Liver (tissue), 9 donors: Measurements from ENCODE around the gene PATJ. TPM values are rescaled to one million over a fixed set of nuclear protein-coding genes. Genes with fewer than 3 reads are reported as not detected.
"Not testable (repeated sequence)": the region's sequence is repeated elsewhere in the genome, so short reads cannot be mapped to it uniquely, and the experiment has no call there.

Source experiments
- DNase-seq: peaks from one replicate; pipeline ENCODE4 v3.0.0-alpha.2; 2017; ENCODE audit warnings: low spot score
- H3K27ac ChIP-seq, 2 donors: one replicate each; pipeline ENCODE4 v1.7.0; 2013; ENCODE audit warnings: inconsistent platforms in 2 of 2, low read length in 2 of 2, control low read depth in 1 of 2, low read depth in 1 of 2, mild to moderate bottlenecking in 1 of 2
- H3K27me3 ChIP-seq, 4 donors: one replicate each; pipeline versions ENCODE4 v1.6.1 to v1.7.0; 2013; ENCODE audit warnings: low read length in 3 of 4, inconsistent platforms in 1 of 4, mild to moderate bottlenecking in 1 of 4, moderate library complexity in 1 of 4; ENCODE audit not compliant: control insufficient read depth in 4 of 4, insufficient read depth in 4 of 4
- H3K36me3 ChIP-seq, 4 donors: one replicate each; pipeline versions ENCODE4 v1.6.1 to v1.7.0; 2013; ENCODE audit warnings: low read length in 3 of 4, mild to moderate bottlenecking in 3 of 4, low read depth in 1 of 4, moderate library complexity in 1 of 4; ENCODE audit not compliant: control insufficient read depth in 4 of 4, insufficient read depth in 3 of 4
- H3K4me1 ChIP-seq, 4 donors: one replicate each; pipeline versions ENCODE4 v1.6.1 to v1.7.0; 2013; ENCODE audit warnings: low read length in 3 of 4, mild to moderate bottlenecking in 3 of 4, moderate library complexity in 1 of 4; ENCODE audit not compliant: control insufficient read depth in 4 of 4, insufficient read depth in 4 of 4
- H3K4me3 ChIP-seq, 3 donors: one replicate each; pipeline versions ENCODE4 v1.6.1 to v1.7.0; 2013; ENCODE audit warnings: low read length in 3 of 3, control low read depth in 1 of 3, low read depth in 1 of 3, mild to moderate bottlenecking in 1 of 3
- H3K9ac ChIP-seq, 2 donors: one replicate each; pipeline ENCODE4 v1.7.0; 2013; ENCODE audit warnings: low read length in 2 of 2, mild to moderate bottlenecking in 2 of 2, moderate library complexity in 2 of 2, control low read depth in 1 of 2, low read depth in 1 of 2
- H3K9me3 ChIP-seq, 4 donors: one replicate each; pipeline versions ENCODE4 v1.6.1 to v1.7.0; 2013; ENCODE audit warnings: low read length in 3 of 4; ENCODE audit not compliant: control insufficient read depth in 4 of 4
- ATF3 ChIP-seq: IDR thresholded peaks from 2 replicates; pipeline ENCODE4 v1.6.1; 2016; ENCODE audit warnings: antibody characterized with exemption
- EGR1 ChIP-seq, 2 donors: IDR thresholded peaks; 2 replicates each; pipeline ENCODE4 v1.6.1; 2016 to 2018; ENCODE audit warnings: antibody characterized with exemption in 2 of 2, low read depth in 2 of 2
- FOXA2 ChIP-seq: IDR thresholded peaks from 2 replicates; pipeline ENCODE4 v1.6.1; 2016; ENCODE audit warnings: antibody characterized with exemption
- GABPA ChIP-seq, 2 donors: IDR thresholded peaks in 1 of 2; conservative IDR thresholded peaks in 1 of 2; 2 replicates each; pipeline ENCODE4 v1.6.1; 2016; ENCODE audit warnings: antibody characterized with exemption in 2 of 2, mild to moderate bottlenecking in 1 of 2, moderate library complexity in 1 of 2
- HNF4G ChIP-seq: IDR thresholded peaks from 2 replicates; pipeline ENCODE4 v1.6.1; 2016; ENCODE audit warnings: antibody characterized with exemption
- JUND ChIP-seq, 2 donors: IDR thresholded peaks; 2 replicates each; pipeline ENCODE4 v1.6.1; 2016; ENCODE audit warnings: antibody characterized with exemption in 2 of 2
- MAX ChIP-seq: IDR thresholded peaks from 2 replicates; pipeline ENCODE4 v1.6.1; 2016; ENCODE audit warnings: antibody characterized with exemption
- NR2F2 ChIP-seq: IDR thresholded peaks from 2 replicates; pipeline ENCODE4 v1.6.1; 2016; ENCODE audit warnings: antibody characterized with exemption
- RAD21 ChIP-seq, 2 donors: IDR thresholded peaks; 2 replicates each; pipeline ENCODE4 v1.6.1; 2016; ENCODE audit warnings: antibody characterized with exemption in 2 of 2, mild to moderate bottlenecking in 2 of 2
- REST ChIP-seq: IDR thresholded peaks from 2 replicates; pipeline ENCODE4 v1.6.1; 2016; ENCODE audit warnings: antibody characterized with exemption, mild to moderate bottlenecking
- RXRA ChIP-seq, 2 donors: IDR thresholded peaks; 2 replicates each; pipeline ENCODE4 v1.6.1; 2017 to 2018; ENCODE audit warnings: antibody characterized with exemption in 2 of 2, mild to moderate bottlenecking in 1 of 2
- SP1 ChIP-seq: IDR thresholded peaks from 2 replicates; pipeline ENCODE4 v1.6.1; 2018; ENCODE audit warnings: antibody characterized with exemption, mild to moderate bottlenecking
- TAF1 ChIP-seq: conservative IDR thresholded peaks from 2 replicates; pipeline ENCODE4 v1.6.1; 2016; ENCODE audit warnings: antibody characterized with exemption, mild to moderate bottlenecking
- YY1 ChIP-seq: IDR thresholded peaks from 2 replicates; pipeline ENCODE4 v1.6.1; 2016; ENCODE audit warnings: antibody characterized with exemption, mild to moderate bottlenecking
- ZBTB33 ChIP-seq: IDR thresholded peaks from 2 replicates; pipeline ENCODE4 v1.6.1; 2016; ENCODE audit warnings: antibody characterized with exemption
- WGBS: extraction: QIAGEN DNeasy Blood & Tissue Kit; methylation state at CpG from one replicate; pipeline ENCODE4 v1.1.7; 2013; 5-methylcytosine and 5-hydroxymethylcytosine counted together
- polyA plus RNA-seq, 2 donors: library from polyadenylated mRNA; stranded (reverse) in 1 of 2; unstranded in 1 of 2; fragments of 200-250 nt in 1 of 2; fragments of >200 nt in 1 of 2; fragmentation: Nextera tagmentation in 1 of 2; extraction: Ambion mirVana in 1 of 2; gene quantifications; one replicate each; pipeline versions ENCODE4 v1.2.1 to v1.2.3, GENCODE V29; 2013 to 2015
- total RNA-seq, 2 donors: library from RNA; depleted of rRNA; stranded (reverse); fragments of >200 nt; gene quantifications; one replicate each; pipeline ENCODE4 v1.2.3, GENCODE V29; 2014
- donor health status: healthy.
- donor health status: healthy.
- donor health status: healthy.
- donor health status: healthy.
- donor health status: healthy.

The PATJ gene
- total and polyA plus RNA-seq, 4 donors, result 5.7 to 29.8 (median 9.0) TPM

- Histone ChIP-seq H3K27me3 (no peaks in the 10 kb centered on the region), H3K4me1 (no peaks in the 10 kb centered on the region), H3K9me3 (no peaks in the 10 kb centered on the region), H3K4me3 (no peak overlapping the region), H3K9ac (no peak overlapping the region), H3K36me3 (no peaks in the 10 kb centered on the region), H3K27ac (no peak overlapping the region)
- no peak for TF ChIP-seq TAF1
- no peak for TF ChIP-seq YY1
- TF ChIP-seq ATF3, result no peak
- no peak for TF ChIP-seq RAD21 (IDR thresholded peaks at IDR 0.05)
- TF ChIP-seq JUND (IDR thresholded peaks at IDR 0.05), result no peak
- no peak for TF ChIP-seq GABPA (IDR thresholded peaks at IDR 0.05 in 1 of 2, conservative IDR thresholded peaks at IDR 0.05 in 1 of 2)
- TF ChIP-seq REST, result no peak
- no peak for TF ChIP-seq EGR1 (IDR thresholded peaks at IDR 0.05; ENCODE audit: low read depth in 2 of 2)
- TF ChIP-seq FOXA2, result no peak
- no peak for TF ChIP-seq NR2F2
- no peak for DNase-seq
- WGBS, result 98% methylated on average over 3 of the region's 3 CpGs
Measured at GRCh38 chr1:61962631-61963030, 220.4 kb downstream of the PATJ start.

- not testable (repeated sequence) for H3K4me3 ChIP-seq, H3K4me1 ChIP-seq, H3K36me3 ChIP-seq, H3K27me3 ChIP-seq, H3K9me3 ChIP-seq, H3K27ac ChIP-seq, DNase-seq, H3K9ac ChIP-seq
- 87% methylated on average over 9 of the region's 9 CpGs for WGBS
Measured at GRCh38 chr1:61966450-61967225, 224.4 kb downstream of the PATJ start.

- no peak overlapping the region for H3K4me3 ChIP-seq
- H3K9me3 ChIP-seq, result no peaks in the 10 kb centered on the region
- no peak overlapping the region for H3K27ac ChIP-seq
- 64% methylated on average over 3 of the region's 3 CpGs for WGBS
- no peak overlapping the region for H3K9ac ChIP-seq
- H3K27me3 ChIP-seq, result no peaks in the 10 kb centered on the region
- TF ChIP-seq RAD21 (IDR thresholded peaks at IDR 0.05), result no peak
- no peak for TF ChIP-seq YY1
- TF ChIP-seq EGR1 (IDR thresholded peaks at IDR 0.05; ENCODE audit: low read depth in 2 of 2), result no peak
- no peak for TF ChIP-seq MAX
- no peak for TF ChIP-seq ZBTB33
- TF ChIP-seq GABPA (IDR thresholded peaks at IDR 0.05 in 1 of 2, conservative IDR thresholded peaks at IDR 0.05 in 1 of 2), result no peak
- no peak for TF ChIP-seq REST
- TF ChIP-seq HNF4G, result no peak
- TF ChIP-seq RXRA (IDR thresholded peaks at IDR 0.05), result no peak
- TF ChIP-seq SP1, result no peak
- no peak for TF ChIP-seq ATF3
- no peak for TF ChIP-seq TAF1
- TF ChIP-seq JUND (IDR thresholded peaks at IDR 0.05), result no peak
- TF ChIP-seq NR2F2, result no peak
- no peaks in the 10 kb centered on the region for H3K36me3 ChIP-seq
- no peak for DNase-seq
- H3K4me1 ChIP-seq, result peaks cover 0 to 3% (median 1%) of the 10 kb centered on the region in 4 donors
Measured at GRCh38 chr1:61967750-61968149, 225.5 kb downstream of the PATJ start.
